HTERT RPE-1 (cell line): ENCODE measurements around the gene ATP11B.

Source experiments
- in situ Hi-C: fragments of 300-500 bp; cut with MboI; formaldehyde crosslinking; loops from 4 replicates; pipeline ENCODE4 v1.14.3; 2020; ENCODE audit warnings: low sequenced_read_pairs

ATP11B gene

GRCh38 chr3:182792901-182793662 lies at the start of gene ATP11B:
TSS of gene ATP11B (plus strand) at chr3:182793504. CDS start at chr3:182793760, 256 bp downstream.
- in situ Hi-C loops: no loop called here

GRCh38 chr3:182746959-182747358 lies 46.3 kb upstream of the ATP11B start:
- in situ Hi-C loops: no loop called here

- in situ Hi-C loops: no loop called here
Measured at GRCh38 chr3:182755308-182755707, 38.0 kb upstream of the ATP11B start.

DNA sequence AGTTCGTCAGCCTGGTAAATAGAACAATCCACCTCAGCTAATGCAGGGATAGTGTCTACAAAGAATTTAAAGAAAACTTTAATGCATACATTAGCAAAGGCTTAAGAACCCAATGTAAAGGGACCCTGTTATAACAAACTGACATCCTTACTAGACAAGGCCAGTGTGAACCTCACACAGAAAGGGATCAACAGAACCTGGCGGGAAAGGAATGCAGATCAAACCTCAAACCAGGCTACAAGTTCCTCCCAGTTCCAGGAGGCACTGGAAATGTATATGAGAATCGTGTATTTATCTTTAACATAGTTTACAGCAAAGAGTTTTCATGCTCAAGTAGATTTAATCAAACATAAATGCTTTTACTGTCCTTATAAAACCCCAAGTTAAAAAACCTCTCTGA lies 37.6 kb upstream of the ATP11B start:
- in situ Hi-C loops: no loop called here

GRCh38 chr3:182760576-182761164 lies 32.6 kb upstream of the ATP11B start:
- in situ Hi-C loops: no loop called here

DNA sequence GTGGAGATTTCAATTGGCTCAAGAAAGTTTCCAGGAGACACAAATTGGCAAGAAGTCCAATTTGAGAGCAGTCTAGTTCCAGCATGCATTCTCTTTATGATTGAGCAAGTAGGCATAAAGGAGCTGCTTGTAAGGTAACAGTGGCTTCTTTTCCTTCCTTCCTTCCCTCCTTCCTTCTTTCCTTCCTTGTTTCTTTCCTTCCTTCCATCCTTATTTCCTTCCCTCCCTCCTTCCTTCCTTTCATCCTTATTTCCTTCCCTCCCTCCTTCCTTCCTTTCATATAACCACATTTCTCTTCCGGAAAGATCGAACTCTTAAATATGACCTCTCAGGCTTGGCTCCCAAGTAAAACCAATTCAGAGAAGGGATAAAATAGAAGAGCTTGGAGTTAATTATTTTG lies 29.4 kb upstream of the ATP11B start:
- in situ Hi-C loops: no loop called here

GRCh38 chr3:182765287-182765686 lies 28.0 kb upstream of the ATP11B start:
- in situ Hi-C loops: no loop called here

- in situ Hi-C loops: no loop called here
Measured at GRCh38 chr3:182766099-182766498, 27.2 kb upstream of the ATP11B start.

GRCh38 chr3:182768413-182768812 lies 24.9 kb upstream of the ATP11B start:
- in situ Hi-C loops: no loop called here

- in situ Hi-C loops: no loop called here
Measured at GRCh38 chr3:182769673-182770072, 23.6 kb upstream of the ATP11B start.

GRCh38 chr3:182782149-182782548 lies 11.2 kb upstream of the ATP11B start:
- in situ Hi-C loops: no loop called here

DNA sequence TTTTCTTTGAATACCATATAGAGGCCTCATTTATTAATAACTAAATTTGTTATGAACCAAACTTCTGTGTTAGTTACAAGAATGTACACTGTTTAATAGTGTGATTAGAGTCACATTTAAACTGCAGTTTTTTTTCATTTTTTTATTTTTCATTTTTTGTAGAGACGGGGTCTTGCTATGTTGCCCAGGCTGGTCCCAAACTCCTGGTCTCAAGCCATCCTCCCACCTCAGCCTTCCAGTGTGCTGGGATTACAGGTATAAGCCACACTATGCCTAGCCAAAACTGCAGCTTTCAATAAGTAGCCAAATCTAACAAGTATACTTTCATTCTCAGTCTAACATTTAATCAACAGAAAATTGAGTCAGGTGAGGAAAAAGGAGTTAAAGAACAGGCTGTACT lies 10.2 kb upstream of the ATP11B start:
- in situ Hi-C loops: no loop called here

DNA sequence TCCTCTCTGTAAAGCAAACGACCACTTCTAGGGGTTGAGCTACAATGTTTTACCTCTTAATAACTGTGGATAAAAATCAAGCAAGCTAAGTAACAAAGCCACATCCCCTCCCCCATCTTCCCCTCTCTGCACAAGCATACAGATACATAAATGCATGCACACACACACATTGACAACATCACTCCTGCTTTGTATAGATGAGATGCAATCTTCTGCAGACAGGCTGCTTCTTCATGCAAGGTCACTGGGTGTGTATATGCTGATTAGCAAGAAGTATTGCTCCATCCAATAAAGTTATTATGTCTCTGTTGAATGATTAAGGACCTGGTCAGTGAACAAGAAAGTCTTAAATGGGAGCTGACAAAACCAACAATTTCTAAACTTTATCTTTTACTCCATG lies 8.8 kb upstream of the ATP11B start:
- in situ Hi-C loops: no loop called here

GRCh38 chr3:182785142-182785541 lies 8.2 kb upstream of the ATP11B start:
- in situ Hi-C loops: no loop called here

DNA sequence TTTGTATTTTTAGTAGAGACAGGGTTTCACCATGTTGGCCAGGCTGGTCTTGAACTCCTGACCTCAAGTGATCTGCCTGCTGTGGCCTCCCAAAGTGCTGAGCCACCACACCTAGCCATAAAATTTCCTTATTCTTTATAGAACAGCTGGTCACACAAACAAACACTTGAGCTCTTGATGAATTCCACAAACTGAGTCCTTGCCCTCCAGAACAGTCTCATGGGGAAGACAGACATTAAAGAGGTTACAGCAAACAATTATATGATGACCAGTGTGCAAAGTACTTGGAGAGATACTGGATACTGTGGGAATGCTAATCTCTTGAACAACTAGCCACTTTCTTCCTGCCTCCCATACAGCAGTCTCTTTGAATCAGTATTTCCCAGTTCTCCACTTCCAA lies 7.5 kb upstream of the ATP11B start:
- in situ Hi-C loops: no loop called here

DNA sequence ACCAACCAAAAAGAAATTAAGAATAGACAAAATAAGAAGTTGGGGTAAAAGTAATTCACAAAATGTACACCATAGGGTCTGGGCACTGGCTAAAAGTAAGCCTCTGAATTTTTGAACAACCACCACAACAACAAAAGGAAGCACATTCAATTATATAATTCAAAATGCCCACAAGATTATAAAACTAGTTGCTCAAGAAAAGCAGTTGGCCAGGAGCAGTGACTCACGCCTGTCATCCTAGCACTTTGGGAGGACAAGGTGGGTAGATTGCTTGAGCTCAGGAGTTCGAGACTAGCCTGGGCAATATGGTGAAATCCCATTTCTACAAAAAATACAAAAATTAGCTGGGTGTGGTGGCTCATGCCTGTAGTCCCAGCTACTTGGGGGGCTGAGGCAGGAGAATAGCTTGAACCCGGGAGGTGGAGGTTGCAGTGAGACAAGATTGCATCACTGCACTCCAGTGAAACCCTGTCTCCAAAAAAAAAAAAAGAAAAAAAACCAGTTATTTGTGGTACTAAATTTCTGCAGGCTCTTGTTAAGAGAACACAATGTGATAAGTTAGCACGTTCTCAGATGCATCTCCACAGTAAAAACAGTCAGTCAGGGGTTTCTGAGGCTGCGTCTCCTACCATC lies 6.6 kb upstream of the ATP11B start:
- in situ Hi-C loops: no loop called here

- in situ Hi-C loops: no loop called here
Measured at GRCh38 chr3:182787302-182788036, 5.8 kb upstream of the ATP11B start.

GRCh38 chr3:182789371-182789770 lies 3.9 kb upstream of the ATP11B start:
- in situ Hi-C loops: no loop called here

DNA sequence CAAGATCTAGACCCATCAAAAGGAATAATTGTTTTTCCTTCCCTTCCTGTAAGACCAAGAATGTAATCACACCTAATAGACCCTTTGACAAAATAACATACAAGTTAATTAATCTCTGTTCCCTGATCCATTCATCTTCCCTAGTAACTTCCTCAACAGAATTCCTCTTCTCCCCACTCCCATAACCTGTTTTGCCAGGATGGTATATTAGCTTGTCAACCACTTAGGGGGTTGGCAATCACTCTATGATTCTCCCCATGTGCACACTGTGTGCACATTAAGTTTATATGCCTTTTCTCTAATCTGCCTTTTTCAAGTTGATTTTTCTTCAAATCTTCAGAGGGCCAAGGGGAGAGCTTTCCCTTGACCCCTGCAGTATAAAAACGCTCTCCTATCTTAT lies 2.7 kb upstream of the ATP11B start:
- in situ Hi-C loops: no loop called here

DNA sequence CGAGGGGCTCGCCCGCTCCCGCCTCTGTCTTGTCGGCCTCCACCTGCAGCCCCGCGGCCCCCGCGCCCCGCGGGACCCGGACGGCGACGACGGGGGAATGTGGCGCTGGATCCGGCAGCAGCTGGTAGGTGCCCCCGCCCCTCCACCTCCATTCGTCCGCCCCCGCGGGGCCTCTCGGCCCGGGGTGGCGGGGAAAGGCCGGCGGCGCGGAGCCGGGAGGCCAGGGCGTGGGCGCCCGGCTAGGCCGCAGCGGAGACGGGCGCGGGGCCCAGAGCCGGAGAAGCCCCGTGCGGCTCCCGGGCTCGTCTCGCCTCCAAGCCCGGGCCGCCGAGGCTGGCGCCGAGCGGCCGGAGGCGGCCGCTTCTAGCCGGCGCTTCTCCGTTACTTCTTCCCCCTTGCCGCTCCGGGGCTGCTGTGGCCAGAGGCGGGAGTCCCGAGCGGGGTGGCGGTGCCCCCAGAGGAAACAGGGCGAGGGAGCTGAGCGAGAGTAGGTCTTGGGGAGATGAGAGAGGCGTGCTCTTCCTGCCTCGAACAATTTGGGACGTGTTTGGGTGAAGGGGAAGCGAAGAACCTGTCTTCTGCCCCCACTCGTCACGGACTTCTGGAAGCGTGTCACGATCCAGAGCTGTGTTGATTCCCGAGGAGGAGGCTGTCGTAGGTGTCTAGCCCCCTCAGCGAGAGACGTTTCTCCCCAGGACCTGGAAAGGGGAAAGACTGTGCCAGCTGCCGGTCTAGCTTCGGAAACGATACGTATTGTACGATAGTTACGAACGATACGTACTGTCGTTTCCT lies 555 bp downstream of the ATP11B start:
- in situ Hi-C loops: no loop called here
